ENCODE results near the gene NCOA7.

GRCh38 chr6:125839471-125839870, 48.7 kb downstream of the NCOA7 start:
- TF ChIP-seq CTCF (IDR thresholded peaks at IDR 0.05), result no peak
- no peak for TF ChIP-seq POLR2A (IDR thresholded peaks at IDR 0.05)

Data from thyroid gland (tissue), 4 donors.